NCI-H2107 (cell line): ENCODE results near the gene IFNA4.

ENCODE experiments used
- DNase-seq: peaks from one replicate; lab custom pipeline; 2025; lab: John Stamatoyannopoulos, UW

IFNA4 gene

DNA sequence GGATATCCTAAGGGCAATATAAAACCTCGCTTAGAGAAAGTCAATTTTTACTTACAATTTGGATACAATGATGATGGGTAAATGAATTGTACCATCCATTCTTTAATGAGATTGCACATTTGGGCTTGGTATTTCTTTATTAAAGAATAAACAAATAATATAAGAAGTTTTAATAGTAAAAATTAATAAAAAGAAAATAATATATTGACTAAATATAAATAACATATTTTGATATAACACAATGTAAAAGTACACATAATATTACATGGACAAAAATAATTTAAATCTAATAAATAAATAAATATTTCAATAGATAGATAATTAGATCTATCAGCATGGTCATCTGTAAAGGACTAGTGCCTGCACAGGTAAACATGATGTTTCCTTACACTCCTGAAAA lies 21.9 kb downstream of the IFNA4 start:
- no peak for DNase-seq

- DNase-seq, result no peak
These were observed 27.2 kb downstream of the IFNA4 start for GRCh38 chr9:21160178-21160577.

- no peak for DNase-seq
These were observed 31.9 kb downstream of the IFNA4 start for GRCh38 chr9:21155501-21155900.

GRCh38 chr9:21154018-21154608 lies 33.3 kb downstream of the IFNA4 start:
- no peak for DNase-seq

DNA sequence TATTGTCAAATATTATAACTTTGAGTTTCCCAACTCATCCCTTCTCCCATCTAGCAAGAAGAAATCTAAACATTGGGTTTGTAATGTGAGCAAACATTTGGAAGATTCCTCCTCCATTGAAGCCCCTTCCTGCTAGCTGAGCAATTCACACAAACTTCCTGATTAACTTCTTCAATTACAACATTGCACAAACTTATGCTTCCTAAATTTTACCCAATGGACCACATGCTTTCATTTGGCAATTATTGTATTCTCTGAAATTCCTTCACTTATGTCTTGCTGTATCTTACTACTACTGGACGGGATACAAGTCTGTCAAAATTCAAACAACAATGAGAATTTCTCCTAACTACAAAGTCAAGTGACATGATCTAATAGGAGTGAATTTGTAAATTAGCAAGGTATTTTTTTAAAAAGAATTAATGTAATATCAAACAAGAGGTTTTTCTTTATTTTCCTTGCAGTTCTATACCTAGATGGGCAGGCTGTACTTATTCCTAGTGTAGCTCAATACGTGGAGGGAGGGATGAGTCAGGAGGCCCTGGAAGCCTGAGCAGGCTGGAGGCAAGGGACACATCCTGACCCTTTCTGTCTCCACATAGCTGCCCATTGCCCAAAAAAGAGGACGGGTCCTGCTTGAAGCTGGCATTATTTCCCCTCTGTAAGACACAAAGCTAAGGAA lies 33.9 kb downstream of the IFNA4 start:
- DNase-seq, result no peak

DNA sequence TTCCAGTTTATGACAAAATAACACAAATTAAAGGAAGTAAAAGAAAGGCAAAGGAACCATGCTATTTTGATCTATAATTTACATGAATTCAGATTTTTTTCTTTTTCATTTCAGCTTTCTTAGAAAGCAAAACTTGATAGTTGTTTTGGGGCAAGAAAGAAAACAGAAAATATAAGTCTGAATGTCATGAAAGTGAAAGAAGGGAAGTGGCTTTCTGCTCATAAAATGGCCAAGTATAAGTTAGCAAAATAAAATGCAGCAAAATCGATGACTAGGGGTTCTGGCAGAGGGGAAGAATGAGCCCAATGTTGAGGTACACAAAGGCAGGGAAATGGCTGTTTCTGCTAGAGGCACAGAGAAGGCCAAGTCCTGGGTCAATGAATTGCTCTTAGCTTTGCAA lies 42.8 kb downstream of the IFNA4 start:
- no peak for DNase-seq

GRCh38 chr9:21141427-21141882 lies 45.9 kb downstream of the IFNA4 start, which contains the start of gene IFNW1:
TSS of gene IFNW1 (minus strand) at chr9:21141832. CDS start at chr9:21141570, 262 bp downstream.
- DNase-seq, result no peak

GRCh38 chr9:21137020-21137419 lies 50.4 kb downstream of the IFNA4 start:
- DNase-seq, result no peak
